Stimulated activated CD8-positive, alpha-beta memory T cell treated with anti-CD3 and anti-CD28 coated beads, Interleukin-12 subunit alpha, Interleukin-12 subunit beta, amount 100 ng/mL, for 24 hours (primary cell): ENCODE results near the gene OR51T1.

Experiments
- DNase-seq: peaks from one replicate; pipeline ENCODE4 v3.0.0-alpha.2; 2020; ENCODE audit errors: extremely low read depth

Gene OR51T1

GRCh38 chr11:4926608-4927007, 44.9 kb downstream of the OR51T1 start:
- DNase-seq, result no peak
